NCI-H2227 (cell line): ENCODE results near the gene PDCD1.
"Not testable (repeated sequence)": the region's sequence is repeated elsewhere in the genome, so short reads cannot be mapped to it uniquely, and the experiment has no call there.

Experiments
- DNase-seq: peaks from one replicate; lab custom pipeline; 2025; ENCODE audit not compliant: unreplicated experiment; lab: John Stamatoyannopoulos, UW

The PDCD1 gene

DNA sequence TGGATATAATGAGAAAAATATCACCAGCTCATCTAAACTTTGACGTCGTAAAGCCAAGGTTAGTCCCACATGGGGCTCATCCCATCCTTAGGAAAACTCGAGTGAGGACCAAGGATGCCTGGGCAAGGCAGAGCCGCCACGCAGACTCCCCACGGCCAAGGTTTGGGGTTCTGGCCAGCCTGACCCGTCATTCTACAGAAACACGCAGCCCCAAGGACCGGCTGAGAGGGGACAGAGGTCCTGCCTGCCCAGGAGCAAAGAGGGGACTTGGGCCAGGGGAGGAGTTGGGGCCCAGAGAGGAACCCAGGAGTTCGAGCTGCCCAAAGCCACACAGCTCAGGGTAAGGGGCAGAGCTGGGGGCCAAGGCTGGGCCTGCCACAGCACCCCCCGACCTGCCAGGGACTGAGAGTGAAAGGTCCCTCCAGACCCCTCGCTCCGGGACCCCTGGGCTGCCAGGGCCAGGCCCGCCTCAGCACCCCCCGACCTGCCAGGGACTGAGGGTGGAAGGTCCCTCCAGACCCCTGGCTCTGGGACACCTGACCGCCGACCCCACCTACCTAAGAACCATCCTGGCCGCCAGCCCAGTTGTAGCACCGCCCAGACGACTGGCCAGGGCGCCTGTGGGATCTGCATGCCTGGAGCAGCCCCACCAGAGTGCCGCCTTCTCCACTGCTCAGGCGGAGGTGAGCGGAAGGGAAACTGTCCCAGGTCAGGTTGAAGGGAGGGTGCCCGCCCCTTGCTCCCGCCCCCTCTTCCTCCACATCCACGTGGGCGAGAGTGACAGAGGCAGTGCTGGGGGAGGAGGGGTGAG is at the start of gene PDCD1:
Gene PDCD1 (minus strand): TSS at position 689 of the 811 bp plus-strand sequence. CDS start 56 bp downstream, at position 633.
- DNase-seq, result no peak

DNA sequence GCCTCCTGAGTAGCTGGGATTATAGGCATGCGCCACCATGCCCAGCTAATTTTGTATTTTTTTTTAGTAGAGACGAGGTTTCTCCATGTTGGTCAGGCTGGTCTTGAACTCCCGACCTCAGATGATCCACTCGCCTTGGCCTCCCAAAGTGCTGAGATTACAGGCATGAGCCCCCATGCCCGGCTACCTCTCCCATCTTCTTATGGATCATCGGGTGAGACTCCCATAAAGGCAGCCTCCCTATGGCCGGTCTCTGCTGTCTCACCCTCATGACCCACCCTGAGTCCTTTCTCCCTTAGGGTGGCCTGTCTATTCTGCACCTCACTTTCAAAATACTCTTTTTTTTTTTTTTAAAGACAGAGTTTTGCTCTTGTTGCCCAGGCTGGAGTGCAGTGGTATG is 49.1 kb upstream of the PDCD1 start:
- not testable (repeated sequence) for DNase-seq

DNA sequence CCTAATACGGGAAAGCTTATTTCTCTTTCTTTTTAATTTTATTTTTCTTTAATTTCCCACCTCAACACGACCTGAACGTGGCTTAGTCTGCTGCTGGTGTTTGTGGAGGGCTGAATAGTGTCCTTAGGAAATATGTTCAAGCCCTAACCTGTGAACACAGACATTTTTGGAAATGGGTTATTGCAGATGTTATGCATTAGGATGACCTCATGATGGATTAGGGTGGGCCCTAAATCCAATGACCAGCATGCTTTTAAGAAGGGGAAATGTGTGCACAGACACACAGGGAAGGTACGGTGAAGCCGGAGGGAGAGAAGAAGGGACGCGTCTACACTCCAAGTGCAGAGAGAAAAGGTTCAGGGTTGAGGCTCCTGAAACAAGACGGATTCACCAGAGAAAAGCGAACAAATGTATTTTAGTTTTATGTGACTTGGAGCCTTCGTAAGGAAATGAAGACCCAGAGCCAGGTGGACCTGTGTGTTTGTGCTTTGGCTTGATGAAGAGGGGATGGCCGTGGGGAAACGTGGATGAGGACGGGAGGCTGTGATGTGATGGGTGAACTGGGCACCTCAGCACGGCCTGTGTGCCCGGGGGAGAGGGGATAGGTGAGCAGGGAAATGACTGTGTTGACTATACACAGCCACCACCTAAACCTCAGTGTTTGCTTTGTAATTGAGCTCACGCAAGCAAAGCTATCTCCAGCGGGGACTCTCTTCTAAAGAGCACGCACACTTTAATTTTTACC is 48.3 kb upstream of the PDCD1 start:
- DNase-seq, result no peak

DNA sequence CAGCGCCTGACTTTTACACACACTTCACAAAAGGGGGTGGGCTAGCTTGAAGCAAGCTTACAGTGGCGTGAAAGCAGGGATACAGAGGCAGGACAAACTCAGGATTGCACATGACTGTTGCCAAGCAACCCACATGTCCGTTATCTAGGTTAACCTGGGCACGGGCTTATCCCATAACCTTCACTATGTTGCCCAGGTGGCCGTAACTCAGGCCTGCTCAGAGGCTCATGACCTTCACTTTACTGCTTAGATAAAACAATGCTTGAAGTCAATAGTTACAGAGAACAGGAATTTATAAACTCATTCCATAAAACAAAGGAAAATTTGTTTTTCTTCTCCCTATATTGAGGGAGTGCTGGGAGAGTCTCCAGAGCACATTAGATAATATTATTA is 47.7 kb upstream of the PDCD1 start:
- DNase-seq, result not testable (repeated sequence)

DNA sequence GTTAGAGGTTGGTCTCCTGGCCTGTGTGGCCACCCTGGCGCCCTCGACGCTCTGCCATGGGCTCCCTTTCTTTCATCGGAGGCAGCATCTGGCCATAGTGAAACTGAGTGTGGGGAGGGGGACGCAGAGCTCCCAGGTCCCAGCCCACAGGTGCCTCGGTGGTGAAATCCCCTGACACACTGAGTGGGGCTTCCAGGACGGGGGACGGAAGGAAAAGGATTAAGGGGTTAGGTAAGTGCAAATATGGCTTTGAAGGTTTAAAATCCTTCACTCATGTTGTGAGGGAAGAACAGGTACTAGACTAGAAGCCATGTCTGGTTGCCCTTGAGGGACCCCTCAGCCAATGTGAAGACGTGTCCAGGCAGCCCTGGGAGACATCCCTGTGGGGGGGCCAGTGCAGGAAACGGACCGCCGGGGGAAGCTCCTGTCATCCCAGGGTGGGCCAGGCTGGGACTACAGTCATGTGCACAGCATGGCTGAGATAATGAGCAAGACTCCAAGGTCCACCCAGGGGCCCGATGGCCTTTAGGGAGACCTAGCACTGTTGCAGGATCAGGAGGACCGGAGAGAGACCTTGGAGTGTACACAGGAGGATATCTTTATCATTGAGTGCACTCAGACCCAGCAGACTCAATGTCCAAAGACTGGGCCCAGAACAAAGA is 47.2 kb upstream of the PDCD1 start:
- no peak for DNase-seq

DNA sequence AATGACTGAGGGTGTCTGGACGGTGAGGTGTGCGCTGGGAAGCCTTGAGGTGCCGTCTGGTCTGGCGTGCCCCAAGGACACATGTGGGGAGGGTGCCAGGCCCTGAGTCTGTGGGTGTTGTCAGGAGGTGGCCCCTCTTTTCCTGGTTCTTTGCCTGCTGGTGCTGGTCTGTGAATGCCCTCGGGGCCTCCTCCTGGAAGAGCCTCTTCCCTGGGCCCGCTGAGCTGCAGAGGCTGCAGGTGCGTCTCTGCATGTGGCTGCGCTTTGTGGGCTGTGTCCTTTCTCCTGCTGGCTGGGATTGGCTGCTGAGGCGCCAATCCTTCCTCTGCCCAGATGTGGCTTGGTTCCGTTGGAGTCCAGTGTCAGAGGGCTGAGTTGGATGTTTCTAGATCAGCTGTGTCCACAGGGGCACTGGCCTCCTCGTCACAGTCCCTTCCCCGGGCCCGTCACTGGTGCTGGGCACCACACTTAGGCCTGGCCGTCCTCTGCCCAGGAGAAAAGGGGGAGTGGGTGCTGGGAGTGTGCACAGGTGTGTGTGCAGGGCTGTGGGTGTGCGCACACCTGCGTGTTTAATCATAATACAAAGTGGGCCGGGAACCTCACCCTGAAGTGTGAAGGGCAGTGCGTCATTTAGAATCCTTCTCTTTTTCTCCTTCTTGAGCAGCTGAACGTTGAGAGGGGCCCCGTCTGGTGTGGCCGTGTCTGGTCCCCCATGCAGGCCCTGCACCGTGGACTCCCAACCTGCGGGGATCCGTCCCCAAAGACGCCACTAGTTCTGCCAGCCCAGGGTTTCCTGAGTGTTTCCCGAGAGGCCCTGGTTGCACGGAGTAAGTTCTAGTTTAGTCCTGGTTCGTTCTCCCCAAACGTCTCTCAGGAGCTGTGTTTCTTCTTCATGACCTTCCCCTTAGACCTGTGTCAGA is 46.4 kb upstream of the PDCD1 start:
- no peak for DNase-seq

DNA sequence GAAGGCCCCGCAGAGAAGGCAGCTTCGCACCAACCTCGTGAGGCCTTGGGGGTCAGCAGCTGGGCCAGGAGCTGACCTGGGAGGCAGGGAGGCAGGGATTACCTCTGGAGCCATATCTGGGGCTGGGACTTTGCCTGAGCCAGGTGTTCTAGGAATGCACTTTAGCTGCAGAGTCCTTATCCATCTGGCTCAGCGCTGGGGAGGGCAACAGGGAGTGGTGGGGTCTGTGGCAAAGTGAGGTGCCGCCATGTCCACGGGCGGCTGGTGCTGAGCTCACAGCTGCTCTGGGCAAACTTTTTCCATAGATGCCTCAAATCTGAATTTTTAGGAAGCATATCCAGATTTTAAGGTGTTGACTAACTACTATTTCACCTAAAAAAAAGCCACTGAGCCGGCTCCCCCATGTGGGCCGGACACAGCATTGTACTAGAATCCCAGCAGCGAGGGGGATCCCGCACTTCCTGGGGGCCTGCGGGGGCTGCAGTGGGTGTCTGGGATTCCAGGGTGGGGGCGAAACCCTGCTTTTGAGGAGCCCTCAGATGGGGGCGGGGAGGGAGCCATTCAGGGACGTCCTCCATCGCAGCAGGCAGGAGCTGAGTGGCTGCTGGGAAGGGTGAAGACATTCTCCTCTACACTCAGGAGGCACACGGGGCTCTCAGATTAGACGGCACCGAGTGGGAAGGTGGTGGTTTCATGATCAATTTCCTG is 45.5 kb upstream of the PDCD1 start:
- DNase-seq, result no peak

DNA sequence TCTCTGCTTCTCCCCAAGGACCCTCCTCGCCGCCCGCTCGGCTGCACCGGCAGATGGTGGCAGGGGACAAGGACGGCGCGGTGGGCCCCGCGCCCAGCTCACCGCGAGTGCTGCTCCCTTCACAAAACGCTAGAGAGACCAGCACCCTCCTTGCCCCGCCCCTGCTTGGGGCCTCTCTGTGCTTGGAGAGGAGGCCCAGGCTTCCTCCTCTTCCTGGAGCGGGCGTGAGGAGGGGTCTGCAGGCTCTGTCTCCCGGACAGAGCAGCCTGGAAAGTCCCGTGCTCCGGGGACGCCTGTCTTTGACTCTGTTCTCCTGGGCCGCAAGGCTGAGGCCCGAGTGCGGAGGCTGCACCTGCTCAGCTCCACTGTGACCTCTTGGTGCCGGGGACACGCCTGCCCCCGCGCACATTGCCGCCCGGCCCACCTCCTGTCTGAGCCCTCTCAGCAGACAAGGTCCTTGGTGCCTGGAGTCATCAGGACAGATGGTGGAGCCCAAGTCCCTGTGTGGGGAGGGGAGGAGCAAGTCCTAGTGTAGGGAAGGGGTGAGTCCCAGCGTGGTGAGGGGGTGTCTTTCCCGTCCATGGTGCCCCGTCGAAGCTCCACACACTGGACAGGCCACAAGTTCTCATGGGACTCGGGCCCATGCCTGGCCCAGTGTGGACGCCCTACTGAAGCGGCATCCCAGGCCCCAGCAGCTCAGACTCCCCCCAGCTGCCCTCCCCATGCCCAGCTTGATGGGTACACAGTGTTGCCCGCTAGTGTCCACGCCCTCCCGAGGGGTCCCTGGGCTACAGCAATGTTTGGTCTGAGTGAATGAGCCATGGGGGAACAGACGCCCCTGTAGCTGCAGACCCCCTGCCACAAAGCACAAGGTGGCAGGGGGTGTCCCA is 44.7 kb upstream of the PDCD1 start:
- no peak for DNase-seq

DNA sequence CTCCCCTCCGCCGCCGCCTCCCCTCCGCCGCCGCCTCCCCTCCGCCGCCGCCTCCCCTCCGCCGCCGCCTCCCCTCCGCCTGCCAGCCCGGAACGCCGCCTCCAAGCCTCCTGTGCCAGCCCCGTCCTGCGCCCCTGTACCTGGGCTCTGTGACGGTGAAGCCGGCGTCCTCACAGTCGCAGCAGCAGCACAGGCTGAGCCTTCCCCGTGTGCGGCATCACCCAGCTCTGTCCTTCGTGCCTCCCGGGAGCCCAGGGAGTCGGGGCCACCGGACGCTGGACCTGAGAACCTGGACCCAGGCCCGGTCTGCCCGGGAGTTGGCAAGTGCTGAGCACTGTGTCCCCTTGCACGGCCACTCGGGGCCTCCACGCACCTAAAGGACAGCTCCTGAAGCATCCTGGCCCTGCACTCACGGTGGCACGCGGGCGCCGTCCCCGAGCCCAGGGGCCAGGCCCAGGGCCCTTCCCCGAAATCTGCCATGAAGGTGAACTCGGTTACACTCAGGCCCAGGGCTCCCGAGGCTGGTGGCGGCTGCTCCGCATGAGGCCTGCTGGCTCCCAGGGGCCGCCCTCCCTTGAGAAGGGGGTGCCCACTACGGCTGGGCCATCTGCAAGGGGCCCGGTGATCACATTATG is 43.8 kb upstream of the PDCD1 start:
- DNase-seq, result no peak

DNA sequence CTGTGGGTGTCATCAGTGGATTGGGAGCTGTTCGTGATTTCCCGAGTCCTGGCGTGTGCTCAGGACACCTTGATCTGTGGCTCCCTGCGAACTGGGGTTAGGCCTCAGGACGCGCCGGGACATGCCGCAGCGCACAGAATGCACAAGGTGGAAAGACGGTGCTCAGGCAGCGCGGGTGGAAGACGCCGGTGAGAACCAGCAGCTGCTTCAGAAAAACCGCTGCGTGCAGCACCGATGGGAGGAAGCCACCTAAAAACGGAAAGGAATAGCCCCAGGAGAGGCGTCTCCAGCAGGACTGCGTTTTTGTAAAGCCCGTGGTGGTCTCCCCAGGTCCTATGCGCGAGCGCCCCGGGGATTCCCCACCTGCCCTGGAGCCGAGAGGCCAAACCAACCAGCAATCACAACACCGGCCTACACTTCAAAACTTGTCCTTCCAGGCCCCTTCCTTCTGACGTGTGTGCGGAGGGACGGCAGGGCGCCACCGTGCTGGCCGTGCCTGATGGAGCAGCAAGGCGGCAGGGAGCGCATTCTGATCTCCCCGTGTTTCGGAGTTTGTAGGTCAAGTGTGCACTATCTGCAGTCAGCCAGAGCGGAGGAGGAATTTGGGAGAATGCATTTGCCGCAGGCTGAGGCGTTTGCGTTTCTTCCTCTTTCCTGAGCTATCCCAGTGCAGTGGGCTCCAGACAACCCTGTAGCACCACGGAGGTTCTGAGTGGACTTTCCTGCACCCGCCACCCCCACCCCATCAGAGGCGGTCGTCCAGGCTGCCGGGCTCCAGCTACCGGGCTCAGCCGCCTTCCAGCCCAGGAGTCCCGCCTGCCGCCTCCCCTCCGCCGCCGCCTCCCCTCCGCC is 43.0 kb upstream of the PDCD1 start:
- DNase-seq, result no peak

DNA sequence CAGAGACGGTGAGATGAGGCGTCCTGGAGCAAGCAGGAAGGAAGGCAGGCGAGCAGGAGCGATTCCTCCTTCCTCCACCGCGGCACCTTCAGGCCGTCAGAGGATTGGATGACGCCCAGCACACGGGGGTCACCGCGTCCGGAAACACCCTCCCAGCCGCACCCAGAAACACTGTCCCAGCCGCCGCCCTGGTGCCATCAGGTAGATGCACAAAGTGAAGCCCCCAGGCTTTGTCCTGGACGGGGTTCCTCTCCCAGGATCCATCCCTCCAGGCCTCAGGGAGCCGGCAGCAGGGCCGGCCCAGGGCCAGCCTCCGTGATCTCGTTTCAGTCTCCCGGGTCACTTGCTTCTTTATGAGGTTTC is 42.3 kb upstream of the PDCD1 start:
- no peak for DNase-seq

DNA sequence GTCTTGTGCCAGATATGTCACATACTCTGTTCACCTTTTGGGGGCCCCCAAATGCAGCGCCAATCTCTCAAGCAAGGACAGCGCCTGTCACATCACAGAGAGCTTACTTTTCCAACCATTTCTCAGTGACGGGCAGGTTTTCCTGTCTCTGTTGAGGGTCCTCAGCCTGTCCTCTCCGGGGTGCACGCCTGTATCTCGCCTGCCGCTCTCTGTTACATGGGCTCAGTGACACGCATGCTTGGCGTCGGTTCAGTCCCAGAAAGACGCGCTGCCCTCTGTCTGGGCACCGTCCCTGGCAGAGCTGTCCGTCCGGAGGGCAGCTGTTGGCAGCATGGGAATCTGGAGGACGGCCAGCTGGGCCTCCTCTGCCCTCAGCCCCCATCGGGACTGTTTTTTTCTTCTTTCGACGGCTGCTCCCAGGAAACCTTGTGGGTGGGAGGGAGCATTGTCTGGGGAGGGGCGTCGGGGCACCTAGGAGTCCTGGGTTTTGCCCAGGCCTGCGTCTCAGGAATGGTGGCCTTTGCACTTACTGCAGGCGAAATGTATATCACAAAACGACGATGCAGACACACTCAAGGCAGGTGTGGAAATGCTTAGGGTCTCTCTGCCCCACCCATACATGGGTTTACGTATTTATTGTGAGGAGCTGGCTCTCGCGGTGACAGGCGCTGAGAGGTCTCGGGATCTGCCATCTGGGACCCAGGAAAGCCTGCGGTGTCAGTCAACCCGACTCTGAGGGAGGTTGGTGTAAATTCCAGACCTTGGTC is 41.7 kb upstream of the PDCD1 start:
- no peak for DNase-seq

DNA sequence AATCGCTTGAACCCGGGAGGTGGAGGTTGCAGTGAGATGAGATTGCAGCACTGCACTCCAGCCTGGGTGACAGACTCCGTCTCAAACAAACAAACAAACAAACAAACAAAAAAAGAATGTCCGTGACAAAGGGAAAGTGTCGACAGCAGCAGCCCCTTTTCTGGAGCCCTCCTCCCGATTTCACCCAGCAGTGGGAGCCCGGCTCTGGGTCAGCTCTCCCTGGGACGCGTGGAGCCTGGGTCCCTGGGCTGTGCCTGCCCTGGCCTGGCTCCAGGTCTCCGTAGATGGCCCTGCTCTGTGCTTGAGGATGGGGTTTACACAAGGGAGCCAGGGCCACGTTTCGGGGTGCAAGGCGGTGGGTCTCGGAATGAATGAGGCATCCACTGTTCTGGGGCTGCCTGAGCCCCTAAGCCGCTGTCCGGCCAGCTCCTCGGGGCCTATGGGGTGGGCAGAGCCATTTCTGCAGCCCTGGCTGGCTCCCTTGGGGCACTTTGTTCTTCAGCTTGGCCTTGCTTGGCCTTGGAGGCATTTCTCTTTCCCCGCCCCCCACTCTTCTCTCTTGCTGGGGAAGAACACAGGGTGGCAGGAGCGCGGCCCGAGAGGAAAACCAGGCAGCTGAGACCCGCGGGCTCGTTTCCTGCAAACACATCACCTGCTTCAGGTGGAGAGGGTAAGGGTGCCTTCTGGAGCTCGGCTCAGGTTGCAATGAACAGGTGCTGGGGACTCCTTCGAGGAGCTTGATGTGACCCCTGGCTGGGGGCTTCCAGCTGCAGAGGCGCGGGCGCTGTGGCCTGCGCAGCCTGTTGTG is 40.0 kb upstream of the PDCD1 start:
- DNase-seq, result no peak

DNA sequence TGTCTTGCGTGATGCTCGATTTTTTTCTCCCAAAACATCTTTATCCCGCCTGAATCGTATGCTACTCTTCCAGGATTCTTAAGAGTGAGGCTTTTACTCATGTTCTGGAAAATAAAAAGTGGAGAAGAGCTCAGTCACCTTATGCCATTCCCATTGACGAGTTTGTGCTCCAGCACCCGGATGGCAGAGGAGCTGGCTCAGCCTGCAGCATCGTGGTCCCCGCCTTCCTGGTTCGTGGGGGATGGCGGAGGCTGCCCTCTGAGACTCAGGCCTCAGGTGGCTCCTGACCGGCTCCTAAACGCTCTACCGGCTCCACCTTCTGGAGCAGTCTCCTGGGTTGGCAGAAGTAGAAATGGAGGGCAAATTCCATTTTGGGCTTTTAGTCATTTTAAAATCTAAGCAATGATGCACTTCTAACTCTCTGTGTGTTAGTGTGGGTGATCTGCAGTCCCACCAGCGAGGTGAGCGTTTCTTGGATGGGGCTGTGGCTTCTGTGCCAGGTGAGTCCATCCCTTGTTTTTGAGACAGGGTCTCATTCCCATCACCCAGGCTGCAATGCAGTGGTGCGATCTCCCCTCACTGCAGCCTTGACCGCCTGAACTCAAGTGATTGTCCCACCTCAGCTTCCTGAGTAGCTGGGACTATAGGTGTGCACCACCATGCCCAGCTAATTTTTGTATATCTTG is 38.7 kb upstream of the PDCD1 start:
- no peak for DNase-seq

DNA sequence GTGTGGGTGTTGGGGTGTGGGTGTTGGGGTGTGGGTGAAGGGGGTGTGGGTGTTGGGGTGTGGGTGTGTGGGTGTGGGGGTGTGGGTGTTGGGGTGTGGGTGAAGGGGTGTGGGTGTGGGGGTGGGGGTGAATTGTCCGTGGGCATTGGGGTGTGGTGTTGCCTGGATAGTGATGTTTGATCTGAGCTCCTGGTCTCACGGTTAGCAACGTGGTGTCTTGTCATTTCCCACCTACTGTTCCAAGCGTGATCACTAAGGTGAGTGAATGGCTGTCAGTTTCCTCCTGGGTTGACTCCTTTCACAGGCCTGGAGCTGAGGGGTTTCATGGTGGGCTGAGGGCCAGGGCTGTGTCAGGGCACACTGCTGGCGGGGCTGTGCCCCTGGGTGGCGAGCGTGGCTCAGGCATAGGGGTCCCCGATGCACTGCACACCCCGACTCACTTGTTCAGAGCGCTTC is 38.1 kb upstream of the PDCD1 start:
- no peak for DNase-seq
